Panc1 (cell line): ENCODE measurements around the gene BLOC1S2.

Source experiments
- CTCF ChIP-seq: fragments of 450-650 bp; IDR thresholded peaks from 2 replicates; pipeline ENCODE4 v1.5.1; 2017; ENCODE audit warnings: mild to moderate bottlenecking
- POLR2AphosphoS5 ChIP-seq: IDR thresholded peaks from 2 replicates; pipeline ENCODE4 v1.6.1; 2012; ENCODE audit warnings: mild to moderate bottlenecking, low read depth, low read length, moderate library complexity
- REST ChIP-seq, 2 experiments: IDR thresholded peaks; 2 replicates each; pipeline ENCODE4 v1.6.1; 2011 to 2012; ENCODE audit warnings: low read depth in 2 of 2, control low read depth in 1 of 2, low read length in 1 of 2, mild to moderate bottlenecking in 1 of 2, moderate library complexity in 1 of 2; ENCODE audit not compliant: insufficient read depth in 1 of 2
- SIN3A ChIP-seq: IDR thresholded peaks from 2 replicates; pipeline ENCODE4 v1.6.1; 2012; ENCODE audit warnings: low read depth, mild to moderate bottlenecking, low read length, moderate library complexity, borderline replicate concordance; ENCODE audit not compliant: insufficient read depth

- TF ChIP-seq CTCF, result no peak
- no peak for TF ChIP-seq REST (IDR thresholded peaks at IDR 0.05; ENCODE audit: insufficient read depth in 1 of 2, low read depth in 2 of 2, low read length in 1 of 2)
- TF ChIP-seq POLR2AphosphoS5, result no peak
- no peak for TF ChIP-seq SIN3A
These were observed 40.8 kb downstream of the BLOC1S2 start for GRCh38 chr10:100245484-100246220.
